ENCODE measurements around the gene SLC35E3.
"Not testable (repeated sequence)": the region's sequence is repeated elsewhere in the genome, so short reads cannot be mapped to it uniquely, and the experiment has no call there.

The SLC35E3 gene

DNA sequence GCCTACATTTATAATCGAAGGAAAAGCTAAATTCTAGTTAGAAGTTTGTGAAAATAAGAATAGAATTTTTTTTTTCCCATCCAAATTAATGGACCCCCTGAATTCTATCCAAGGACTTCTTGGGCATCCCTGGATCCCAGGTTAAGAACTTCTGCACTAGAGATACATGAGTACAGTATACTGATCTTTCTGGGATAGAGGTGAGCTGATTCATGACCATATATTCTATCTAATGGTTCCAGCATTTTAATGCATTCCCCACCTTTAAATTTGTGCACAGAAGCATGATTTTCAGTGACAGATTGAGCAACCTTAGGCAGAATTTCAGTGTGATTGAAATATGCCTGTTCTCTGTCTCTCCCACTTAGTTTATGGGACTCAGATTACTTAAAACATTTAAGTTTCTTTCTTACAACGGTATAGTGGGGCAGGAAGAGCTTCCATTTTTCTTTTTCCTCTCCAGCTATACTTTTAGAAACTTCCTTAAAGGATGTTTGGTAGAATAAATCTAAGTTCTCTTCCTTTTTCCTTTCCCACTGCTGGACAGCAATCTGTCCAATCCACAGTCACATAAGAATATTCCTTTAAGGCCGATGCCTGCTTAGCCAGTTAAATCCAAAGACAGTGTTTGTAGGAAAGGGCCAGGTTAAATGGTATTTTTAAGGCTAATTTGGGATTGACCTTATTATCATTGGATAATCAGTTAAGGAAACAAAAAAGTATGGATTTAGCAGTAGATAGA lies 68.7 kb downstream of the SLC35E3 start:
- no peak for DNase-seq

GRCh38 chr12:68815232-68815927 lies 69.4 kb downstream of the SLC35E3 start:
- no peak for DNase-seq

GRCh38 chr12:68815928-68816800 lies 70.2 kb downstream of the SLC35E3 start:
- DNase-seq = no peak

DNA sequence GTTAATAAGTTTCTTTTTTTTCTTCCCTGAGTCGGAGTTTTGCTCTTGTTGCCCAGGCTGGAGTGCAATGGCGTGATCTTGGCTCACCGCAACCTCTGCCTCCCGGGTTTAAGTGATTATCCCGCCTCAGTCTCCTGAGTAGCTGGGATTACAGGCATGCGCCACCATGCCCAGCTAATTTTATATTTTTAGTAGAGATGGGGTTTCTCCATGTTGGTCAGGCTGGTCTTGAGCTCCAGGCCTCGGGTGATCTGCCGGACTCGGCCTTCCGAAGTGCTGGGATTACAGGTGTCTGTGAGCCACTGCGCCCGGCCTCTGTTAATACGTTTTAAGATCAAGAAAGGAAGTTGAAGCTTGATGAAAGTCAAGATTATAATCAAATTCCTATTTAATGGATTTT lies 73.5 kb downstream of the SLC35E3 start:
- not testable (repeated sequence) for DNase-seq

DNA sequence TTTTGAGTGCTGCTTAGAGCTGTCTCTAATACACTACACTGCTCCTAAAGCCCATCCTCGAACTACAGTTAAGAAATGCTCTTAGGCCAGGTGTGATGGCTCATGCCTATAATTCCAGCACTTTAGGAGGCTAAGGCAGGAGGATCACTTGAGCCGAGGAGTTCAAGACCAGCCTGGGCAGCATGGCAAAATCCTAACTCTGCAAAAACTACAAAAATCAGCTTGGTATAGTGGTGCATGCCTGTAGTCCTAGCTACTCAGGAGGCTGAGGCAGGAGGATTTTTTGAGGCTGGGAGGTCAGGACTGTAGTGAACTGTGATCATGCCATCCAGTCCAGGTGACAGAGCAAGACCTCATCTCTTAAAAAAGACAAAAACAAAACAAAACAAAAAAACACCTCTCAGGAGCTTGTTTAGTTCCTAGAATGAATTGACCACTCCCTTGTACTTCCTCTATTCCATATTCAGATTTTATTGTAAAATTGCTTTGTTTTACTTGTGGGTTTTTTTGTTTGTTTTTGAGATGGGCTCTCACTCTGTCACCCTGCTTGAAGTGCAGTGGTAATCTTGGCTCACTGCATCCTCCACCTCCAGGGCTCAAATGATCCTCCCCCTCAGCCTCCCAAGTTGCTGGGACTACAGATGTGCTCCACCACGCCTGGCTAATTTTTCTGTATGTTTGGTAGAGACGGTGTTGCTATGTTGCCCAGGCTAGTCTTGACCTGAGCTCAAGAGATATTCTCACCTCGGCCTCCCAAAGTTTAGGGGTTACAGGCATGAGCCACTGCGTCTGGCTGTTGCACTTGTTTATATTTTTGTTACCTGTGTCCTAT lies 75.6 kb downstream of the SLC35E3 start:
- no peak for DNase-seq

DNA sequence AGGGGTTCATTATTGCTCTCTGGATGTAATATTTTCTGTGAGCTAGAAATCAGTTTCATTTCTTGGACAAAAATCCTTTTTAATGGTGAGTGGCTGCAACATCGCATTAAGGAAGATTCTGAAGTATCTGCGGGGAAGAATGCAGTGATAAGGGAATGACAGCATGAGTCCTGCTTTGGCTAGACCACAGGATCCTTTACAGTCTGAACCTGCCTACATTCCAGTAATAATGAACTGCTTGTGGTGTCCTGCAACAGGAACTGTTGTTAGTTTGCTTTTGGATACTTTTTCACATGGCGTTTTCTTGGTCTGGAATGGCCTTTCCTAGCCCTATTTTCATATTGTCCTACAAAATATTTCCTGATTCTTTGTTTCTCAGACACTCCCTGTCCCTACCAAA lies 77.7 kb downstream of the SLC35E3 start:
- no peak for DNase-seq

- no peak for DNase-seq
Measured at GRCh38 chr12:68824131-68824530, 78.2 kb downstream of the SLC35E3 start.

DNA sequence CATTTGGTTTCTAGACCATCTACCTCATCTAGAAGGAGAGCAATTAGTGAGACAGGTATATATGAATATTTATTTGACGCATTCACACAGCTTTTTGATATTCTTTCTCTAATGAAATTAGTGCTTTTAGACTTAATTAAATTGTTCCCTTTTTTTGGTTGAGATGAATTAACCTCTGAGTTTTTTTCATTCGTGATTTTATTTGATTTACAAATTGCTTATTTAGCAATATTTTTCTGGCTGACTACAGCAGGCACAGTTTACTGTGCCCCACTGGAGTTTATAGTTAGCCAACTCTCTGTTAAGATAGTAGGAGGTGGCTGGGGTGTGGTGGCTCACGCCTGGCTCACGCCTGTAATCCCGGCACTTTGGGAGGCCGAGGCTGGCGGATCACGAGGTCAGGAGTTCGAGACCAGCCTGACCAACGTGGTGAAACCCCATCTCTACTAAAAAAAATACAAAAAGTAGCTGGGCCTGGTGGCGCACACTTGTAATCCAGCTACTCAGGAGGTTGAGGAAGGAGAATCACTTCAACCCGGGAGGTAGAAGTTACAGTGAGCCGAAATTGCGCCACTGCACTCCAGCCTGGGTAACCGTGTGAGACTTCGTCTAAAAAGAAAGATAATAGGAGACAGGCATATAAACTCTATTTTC lies 78.7 kb downstream of the SLC35E3 start:
- DNase-seq = no peak

DNA sequence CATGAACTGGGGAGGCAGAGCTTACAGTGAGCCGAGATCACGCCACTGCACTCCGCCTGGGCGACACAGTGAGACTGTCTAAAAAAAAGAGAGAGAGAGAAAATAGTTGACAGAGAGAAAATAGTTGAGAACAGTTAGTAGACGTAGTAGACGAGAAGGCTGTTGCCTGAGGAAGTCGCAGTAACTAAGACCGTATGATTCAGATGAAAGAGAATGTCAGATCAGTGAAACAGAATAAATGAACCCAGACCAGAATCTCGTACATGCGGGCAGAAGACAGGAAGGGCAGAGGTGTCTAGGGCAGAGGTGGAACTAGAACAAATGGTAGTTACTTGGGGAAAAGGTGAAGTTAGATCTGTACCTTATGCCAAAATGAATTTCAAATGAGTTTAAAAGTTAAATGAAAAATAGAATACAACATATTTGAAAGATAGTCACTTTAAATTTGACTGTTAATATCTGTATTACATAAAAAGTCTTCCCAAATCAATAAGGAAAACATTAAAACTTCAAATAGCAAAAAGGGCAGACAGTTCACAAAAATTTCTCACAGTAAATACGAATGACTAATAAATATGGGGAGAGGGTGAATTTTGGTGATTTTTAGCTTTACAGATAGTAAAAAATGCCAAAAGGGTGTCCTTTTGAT lies 79.7 kb downstream of the SLC35E3 start:
- no peak for DNase-seq

DNA sequence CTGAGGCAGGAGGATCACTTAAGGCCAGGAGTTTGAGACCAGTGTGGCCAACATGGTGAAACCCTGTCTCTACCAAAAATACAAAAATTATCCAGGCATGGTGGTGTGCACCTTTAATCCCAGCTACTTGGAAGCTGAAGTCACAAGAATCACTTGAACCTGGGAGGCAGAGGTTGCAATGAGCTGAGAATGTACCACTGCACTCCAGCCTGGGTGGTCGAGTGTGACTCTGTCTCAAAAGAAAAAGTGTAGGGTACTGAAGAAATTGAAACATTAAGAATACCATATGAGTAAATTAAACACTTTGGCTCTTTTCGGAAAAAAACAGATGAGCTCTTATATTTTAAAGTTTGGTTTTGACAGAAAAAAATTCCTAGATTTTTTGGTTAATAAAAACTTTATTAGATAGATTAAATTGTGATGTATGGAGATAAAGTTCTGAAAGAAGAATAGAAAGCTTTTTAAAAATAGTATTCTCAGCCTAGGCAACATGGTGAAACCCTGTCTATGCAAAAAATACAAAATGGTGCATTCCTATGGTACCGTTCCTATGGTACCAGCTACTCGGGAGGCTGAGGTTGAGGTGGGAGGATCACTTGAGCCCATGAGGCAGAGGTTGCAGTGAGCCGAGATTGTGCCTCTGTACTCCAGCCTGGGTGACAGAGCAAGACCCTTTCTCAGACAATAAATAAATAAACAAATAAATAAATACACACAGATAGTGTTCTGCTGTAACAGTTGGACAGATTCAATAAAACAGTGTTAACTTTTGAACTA lies 82.1 kb downstream of the SLC35E3 start:
- no peak for DNase-seq

DNA sequence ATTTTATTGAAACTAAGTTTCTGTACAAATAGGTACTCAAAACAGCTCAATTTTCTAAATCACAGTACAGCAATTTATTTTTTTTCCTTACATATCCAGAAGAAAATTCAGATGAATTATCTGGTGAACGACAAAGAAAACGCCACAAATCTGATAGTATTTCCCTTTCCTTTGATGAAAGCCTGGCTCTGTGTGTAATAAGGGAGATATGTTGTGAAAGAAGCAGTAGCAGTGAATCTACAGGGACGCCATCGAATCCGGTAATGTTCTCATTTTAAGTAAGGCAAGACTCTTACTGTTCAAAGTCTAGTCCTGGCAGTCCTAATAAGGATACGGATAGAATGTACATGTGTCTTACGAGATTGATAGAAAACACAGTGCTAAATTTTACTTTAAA lies 82.7 kb downstream of the SLC35E3 start:
- DNase-seq = no peak
